ENCODE results near the gene MYBPC2.

DNA sequence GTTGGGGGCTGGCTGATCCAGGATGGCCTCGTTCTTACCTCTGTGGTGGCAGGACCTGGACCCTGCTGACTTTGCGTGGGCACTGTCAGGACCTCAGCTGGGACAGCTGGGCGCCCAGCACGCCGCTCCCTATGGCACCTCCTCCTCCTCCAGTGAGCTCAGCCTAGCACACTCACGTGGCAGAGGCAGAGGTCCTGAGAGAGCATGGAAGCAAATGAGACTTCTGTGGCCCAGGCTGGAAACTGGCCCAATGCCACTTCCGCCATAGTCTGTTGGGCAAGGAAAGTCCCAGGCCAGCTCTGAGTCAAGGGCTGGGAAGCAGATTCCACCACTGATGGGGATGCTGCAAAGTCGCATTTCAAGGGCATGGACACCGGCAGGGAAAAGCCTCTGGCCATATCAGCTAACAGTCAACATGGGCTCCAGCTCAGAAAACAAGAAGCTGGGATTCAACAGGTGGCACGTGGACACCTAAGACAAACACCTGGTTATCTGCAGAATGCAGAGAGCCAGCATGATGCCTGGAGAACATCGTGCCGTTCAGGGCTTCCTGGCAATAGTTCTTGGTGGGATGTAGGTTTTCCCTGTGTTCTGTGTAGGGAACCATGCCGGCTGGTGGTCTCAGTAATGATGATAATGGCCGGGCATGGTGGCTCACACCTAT, 16.7 kb downstream of the MYBPC2 start:
- TF ChIP-seq, protein P1, sequence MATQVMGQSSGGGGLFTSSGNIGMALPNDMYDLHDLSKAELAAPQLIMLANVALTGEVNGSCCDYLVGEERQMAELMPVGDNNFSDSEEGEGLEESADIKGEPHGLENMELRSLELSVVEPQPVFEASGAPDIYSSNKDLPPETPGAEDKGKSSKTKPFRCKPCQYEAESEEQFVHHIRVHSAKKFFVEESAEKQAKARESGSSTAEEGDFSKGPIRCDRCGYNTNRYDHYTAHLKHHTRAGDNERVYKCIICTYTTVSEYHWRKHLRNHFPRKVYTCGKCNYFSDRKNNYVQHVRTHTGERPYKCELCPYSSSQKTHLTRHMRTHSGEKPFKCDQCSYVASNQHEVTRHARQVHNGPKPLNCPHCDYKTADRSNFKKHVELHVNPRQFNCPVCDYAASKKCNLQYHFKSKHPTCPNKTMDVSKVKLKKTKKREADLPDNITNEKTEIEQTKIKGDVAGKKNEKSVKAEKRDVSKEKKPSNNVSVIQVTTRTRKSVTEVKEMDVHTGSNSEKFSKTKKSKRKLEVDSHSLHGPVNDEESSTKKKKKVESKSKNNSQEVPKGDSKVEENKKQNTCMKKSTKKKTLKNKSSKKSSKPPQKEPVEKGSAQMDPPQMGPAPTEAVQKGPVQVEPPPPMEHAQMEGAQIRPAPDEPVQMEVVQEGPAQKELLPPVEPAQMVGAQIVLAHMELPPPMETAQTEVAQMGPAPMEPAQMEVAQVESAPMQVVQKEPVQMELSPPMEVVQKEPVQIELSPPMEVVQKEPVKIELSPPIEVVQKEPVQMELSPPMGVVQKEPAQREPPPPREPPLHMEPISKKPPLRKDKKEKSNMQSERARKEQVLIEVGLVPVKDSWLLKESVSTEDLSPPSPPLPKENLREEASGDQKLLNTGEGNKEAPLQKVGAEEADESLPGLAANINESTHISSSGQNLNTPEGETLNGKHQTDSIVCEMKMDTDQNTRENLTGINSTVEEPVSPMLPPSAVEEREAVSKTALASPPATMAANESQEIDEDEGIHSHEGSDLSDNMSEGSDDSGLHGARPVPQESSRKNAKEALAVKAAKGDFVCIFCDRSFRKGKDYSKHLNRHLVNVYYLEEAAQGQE (IDR thresholded peaks at IDR 0.05; ENCODE audit: insufficient read depth in 1 of 2, low read depth in 2 of 2, low read length in 2 of 2), result no peak
- TF ChIP-seq SIN3A (IDR thresholded peaks at IDR 0.05; ENCODE audit: borderline replicate concordance, insufficient read depth, low read length) (no peak), POLR2AphosphoS5 (IDR thresholded peaks at IDR 0.05; ENCODE audit: low read depth, low read length) (no peak), TAF1 (IDR thresholded peaks at IDR 0.05; ENCODE audit: borderline replicate concordance, insufficient read depth, low read length) (no peak)
